HPDE6-E6E7 (cell line): ENCODE measurements around the gene CYB5D1.
"Not testable (repeated sequence)": the region's sequence is repeated elsewhere in the genome, so short reads cannot be mapped to it uniquely, and the experiment has no call there.

ENCODE experiments used
- DNase-seq: peaks from one replicate; pipeline ENCODE4 v3.0.0; 2011; ENCODE audit warnings: missing footprints; ENCODE audit errors: extremely low spot score

Gene CYB5D1

GRCh38 chr17:7856011-7856810 is 1.6 kb upstream of the CYB5D1 start:
- no peak for DNase-seq

DNA sequence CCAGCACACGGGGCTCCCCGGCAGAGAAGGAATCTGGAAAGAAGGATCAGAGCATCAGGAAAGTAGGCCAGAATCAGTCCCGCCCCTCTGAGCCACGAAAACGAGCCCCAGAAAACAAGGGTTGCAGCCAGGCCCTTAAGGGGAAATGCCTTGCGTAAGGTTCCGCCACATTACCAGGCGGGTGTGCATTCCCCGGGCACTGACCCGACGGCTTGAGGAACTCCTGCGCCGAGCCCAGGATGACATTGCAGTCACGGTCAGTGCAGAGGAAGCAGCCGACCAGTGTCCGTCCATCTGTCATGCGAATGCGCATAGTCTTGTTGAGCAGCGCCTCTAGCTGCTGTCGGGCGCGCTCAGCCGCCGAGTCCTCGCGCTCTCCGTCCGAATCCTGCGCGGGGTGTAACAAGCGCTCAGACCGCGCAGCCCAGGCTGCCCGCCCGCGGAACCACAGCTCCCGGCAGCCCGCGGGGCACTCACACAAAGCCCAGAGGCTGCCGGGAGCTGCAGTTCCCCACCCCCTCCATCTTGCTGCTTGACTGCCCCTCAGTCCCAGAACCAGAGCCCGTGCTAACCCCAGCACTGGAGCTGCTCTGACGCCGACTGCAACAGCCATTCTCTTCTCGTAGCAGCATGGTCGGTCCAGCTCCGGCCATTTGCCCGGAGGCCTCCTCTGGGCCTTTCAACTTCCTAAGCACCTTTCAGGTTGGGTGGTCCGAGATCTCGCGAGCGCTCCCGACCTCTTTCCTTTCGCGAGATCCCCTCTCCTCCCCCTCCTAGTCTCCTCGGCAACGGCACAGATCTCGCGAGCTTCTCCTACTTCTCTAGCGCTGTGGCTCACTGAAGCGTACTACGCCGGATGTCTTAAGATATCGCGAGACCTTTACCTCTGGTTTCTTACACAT is 741 bp upstream of the CYB5D1 start, which contains the start of gene NAA38:
TSS of gene NAA38 (minus strand) at position 749 of the 902 bp plus-strand sequence. CDS start at position 653, 96 bp downstream.
- DNase-seq: peak; percentile 88

GRCh38 chr17:7858522-7858810 is 663 bp downstream of the CYB5D1 start:
- no peak for DNase-seq

GRCh38 chr17:7859028-7859427 is 1.2 kb downstream of the CYB5D1 start:
- no peak for DNase-seq

- no peak for DNase-seq
Measured at GRCh38 chr17:7862692-7863437, 5.1 kb downstream of the CYB5D1 start.

DNA sequence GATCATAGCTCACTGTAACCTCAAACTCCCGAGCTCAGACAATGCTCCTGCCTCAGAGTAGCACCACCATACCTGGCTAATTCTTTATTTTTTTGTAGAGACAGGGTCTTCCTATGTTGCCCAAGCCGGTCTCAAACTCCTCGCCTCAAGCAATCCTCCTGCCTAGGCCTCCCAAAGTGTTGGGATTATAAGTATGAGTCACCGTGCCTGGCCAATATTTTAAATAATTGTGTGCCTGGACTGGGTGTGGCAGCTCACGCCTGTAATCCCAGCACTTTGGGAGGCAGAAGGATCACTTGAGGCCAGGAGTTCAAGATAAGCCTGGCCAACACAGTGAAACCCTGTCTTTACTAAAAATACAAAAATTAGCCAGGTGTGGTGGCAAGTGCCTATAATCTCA is 6.6 kb downstream of the CYB5D1 start:
- DNase-seq: not testable (repeated sequence)

DNA sequence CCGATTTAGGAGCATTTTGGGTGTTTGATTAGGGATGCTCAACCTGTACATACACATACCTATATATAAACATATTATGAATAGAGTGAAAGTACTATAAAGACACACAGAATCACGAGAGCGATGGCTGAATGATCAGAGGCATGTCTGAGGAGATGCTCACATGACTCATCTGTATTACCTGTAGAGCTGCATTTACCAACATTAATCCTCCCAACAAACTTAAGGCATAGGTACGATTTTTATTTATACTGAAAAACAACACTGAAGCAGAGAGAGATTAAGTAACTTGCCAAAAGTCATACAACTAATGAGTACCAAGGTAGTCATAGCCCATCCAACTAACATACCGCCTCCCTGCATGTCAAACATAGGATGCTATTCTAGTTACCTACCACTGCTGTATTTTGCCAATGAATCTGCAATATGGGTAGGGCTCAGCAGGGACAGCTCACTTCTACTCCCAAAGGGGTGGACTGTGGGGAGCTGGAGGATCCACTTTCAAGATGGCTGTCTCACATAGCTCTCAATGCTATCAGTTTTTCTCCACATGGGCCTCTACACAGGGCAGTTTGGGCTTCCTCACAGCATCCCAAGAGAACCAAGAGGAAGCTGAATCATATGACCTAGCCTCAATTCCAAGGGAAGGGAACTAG is 7.3 kb downstream of the CYB5D1 start:
- DNase-seq: no peak

DNA sequence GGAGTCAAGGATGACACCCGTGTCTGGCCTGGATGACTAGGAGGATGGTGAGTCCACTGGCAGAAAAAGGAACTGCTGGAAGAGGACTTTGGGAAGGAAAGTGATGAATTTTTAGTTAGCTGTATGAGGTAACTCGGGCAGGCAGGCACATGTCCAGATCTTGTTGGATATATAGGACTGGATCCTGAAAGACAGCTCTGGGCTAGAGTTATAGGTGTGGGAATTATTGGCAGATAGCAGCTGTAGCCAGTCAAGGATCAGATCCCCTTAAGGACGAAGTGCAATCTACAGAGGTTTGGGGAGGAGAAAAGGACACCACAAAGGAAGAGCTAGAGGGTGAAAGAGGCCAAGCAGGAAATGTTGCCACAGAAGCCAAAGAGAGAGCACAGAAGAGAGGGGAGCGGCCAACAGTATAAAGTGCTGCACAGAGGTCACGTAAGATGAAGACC is 10.1 kb downstream of the CYB5D1 start:
- peak; percentile 64 for DNase-seq

DNA sequence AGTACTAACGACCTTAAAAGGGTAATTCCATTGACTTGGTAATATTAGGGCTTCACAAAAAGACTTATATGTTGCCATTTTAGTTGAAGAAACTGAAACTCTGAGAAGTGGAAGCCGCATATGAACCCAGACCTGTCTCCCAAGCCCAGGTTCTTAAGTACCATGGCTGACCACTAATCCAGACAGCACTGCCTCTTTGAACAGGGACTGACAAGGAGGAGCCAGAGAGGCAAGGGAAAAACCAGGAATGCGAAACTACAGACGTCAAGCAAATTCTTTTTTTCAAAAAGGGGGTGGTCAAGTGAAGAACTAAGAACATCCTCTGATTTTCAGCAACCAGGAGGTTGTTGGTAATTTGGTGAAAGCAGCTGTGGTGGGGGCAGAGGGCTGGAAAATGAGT is 15.2 kb downstream of the CYB5D1 start:
- no peak for DNase-seq

DNA sequence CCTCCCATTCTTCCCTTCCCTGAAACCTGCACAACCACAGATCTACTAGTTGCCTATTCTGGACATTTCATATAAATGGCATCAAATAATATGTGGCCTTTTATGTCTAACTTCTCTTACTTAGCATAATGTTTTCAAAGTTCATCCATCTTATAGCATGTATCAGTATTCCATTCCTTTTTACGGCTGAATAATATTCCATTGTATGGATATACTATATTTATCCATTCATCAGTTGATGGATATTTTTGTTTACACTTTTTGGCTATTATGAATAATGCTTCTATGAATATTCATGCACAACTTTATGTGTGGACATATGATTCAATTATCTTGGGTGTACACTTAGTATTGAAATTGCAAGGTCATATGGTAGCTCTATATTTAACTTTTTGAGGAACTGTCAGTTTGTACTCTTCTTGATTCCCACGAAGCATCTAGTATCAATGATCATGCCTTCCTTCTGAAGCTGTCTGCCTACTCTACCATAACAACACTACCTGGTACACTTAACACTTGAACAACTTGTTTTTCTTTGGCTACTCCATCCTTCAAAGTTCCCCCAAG is 18.1 kb downstream of the CYB5D1 start:
- DNase-seq: no peak

- DNase-seq: no peak
Measured at GRCh38 chr17:7878234-7878633, 20.4 kb downstream of the CYB5D1 start.

DNA sequence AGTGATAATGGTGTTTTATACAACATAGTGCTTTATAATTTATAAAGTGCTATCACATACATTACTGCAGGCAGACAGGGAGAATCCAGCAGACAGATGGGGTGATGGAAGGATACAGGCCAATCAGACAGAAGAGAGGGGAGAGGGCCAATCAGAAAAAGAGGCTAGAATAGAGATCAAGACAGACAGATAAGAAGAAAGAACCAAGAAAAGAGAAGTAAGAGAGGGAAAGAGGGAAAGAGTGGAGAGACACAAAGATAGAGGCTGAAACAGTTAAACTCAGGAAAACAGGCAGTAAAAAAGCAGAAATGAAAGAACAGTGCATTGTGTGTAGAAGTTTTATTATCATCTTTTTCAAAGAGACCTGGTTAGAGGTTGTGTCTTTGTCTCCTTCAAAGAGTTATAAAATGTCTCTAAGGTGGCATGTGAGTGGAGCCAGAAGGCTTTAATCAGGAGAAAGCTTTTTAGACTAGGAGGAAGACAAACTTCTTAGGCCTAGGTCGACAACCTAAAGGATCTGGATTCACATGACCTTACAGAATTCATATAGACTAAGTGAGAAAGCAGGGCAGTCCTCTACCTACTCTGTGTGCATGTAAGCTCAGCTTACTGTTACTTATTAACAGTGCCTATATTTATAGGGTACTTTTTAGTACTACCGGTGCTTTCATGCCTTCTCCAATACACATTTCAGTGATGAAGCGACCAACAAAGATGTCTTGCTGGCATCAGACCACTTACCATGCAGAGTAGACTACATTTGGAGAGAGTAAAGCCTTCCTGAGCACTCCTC is 22.5 kb downstream of the CYB5D1 start:
- no peak for DNase-seq

DNA sequence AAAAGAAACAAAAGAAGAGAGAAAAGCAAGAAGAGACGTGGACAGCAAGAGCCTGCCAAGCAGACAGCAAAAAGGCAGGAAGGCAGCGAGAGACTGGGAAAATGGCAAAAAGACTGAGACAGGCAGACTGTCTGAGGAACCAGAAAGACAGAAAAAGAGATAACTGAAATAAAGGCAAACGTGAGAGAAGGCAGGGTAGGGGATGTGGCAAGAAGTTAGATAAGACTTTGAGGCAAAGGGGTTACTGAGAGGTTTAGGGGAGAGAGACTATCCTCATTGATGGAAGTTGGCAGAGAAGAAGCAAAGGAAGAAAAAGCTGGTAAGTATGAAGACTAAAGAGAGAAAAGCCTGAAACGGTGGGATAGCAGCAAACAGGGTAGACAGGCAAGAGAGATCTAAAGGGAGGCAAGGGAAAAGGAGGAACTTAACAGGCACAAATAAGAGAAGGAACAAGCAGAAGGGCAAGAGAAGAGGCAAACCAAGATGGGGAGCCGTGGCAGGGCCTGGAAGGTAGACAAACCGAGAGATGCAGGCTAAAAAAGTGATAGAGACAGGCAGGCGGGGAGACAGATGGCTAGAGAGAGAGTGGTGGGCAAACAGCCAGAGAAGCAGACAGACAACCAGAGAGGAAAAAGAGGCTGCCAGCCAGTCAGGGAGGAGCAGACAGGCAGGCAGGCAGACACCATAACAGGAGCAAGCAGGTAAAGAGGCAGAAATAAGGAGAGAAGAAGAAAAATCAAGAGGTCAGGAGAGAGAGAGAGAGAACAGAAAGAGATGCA is 23.7 kb downstream of the CYB5D1 start:
- no peak for DNase-seq

- no peak for DNase-seq
Measured at GRCh38 chr17:7882068-7882467, 24.3 kb downstream of the CYB5D1 start.

DNA sequence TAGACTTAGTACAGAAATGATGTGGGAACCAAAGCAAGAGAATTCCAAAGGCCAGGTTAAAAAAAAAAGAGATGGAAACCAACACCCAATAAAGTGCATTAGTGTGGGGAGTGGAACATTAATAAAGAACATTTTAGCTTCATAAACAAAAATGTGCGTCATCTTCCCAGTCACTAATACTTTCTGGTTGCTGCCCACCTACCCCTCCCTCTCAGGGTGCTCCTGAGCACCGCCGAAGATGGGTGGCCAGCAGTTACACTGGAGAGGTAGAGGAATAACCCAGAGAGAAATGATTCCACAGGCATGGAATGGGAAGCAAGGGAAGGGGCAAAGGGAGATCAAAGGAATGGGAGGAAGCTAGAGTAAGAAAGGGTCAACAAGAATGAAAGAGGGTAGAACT is 24.8 kb downstream of the CYB5D1 start:
- no peak for DNase-seq

DNA sequence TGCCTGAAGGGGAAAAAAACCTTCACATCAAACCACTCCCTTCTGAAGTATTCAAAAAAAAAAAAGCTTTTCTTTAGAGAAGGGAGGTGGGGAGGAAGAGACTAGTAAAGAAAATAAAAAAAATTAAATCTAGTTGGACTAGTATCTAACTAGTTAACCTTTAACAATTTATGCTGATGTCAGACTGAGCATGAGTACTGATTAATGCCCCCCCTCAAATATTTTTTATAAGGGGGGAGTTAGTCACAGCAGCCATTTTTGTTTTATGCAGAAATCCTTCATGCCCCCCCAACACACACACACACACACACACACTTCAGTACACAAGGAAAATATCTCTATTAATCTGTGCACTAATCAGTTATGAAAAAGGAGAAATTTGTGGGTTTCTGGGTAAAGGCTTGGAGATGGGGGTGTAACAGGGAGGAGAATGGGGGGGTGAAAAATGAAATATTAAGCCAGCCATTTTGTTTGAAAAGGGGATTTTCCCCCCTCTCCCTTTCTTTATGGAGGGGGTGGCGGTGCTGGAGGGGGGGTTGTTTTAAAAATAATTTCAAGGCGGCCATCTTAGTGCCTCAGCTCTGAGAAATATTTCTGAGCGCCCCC is 26.1 kb downstream of the CYB5D1 start:
- DNase-seq: no peak

- no peak for DNase-seq
Measured at GRCh38 chr17:7884581-7885366, 27.0 kb downstream of the CYB5D1 start.
